ENCODE data around the gene PANX2.

DNA sequence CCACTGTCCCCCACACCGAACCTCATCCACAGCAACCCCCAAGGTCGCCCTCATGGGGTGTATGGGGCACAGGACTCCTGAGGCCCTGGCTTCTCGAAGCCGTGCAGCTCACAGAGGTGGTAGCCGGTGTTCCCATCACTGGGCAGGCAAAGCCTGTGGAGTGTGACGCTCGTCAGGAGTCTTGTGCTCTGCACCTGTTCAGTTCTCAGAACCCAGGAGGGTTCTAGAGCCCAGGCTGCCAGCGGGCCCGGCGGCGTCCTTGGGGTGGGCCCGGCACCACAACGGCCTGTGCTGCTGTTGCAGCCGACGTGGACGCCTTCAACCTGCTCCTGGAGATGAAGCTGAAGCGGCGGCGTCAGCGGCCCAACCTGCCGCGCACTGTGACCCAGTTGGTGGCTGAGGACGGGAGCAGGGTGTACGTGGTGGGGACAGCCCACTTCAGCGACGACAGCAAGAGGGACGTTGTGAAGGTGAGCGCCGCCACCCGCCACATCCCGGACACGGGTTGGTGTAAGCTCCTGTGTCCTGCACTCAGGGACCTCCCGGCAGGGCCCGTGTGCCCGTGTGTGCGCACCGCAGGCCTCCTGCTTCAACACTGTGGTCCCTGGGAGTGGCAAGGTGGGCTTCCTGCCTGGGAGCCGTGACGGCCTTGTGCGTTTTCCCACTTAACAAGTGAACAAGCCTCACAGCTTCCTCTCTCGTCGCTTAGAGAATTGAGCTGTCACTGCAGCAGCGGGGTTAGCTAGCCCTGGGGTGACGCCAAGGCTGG is 23.7 kb downstream of the PANX2 start:
- TF ChIP-seq, protein P1, sequence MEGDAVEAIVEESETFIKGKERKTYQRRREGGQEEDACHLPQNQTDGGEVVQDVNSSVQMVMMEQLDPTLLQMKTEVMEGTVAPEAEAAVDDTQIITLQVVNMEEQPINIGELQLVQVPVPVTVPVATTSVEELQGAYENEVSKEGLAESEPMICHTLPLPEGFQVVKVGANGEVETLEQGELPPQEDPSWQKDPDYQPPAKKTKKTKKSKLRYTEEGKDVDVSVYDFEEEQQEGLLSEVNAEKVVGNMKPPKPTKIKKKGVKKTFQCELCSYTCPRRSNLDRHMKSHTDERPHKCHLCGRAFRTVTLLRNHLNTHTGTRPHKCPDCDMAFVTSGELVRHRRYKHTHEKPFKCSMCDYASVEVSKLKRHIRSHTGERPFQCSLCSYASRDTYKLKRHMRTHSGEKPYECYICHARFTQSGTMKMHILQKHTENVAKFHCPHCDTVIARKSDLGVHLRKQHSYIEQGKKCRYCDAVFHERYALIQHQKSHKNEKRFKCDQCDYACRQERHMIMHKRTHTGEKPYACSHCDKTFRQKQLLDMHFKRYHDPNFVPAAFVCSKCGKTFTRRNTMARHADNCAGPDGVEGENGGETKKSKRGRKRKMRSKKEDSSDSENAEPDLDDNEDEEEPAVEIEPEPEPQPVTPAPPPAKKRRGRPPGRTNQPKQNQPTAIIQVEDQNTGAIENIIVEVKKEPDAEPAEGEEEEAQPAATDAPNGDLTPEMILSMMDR (IDR thresholded peaks at IDR 0.05), result no peak
- TF ChIP-seq POLR2A (IDR thresholded peaks at IDR 0.05), result no peak

Measured in breast epithelium (tissue), 3 donors.